Stimulated activated naive CD8-positive, alpha-beta T cell treated with anti-CD3 and anti-CD28 coated beads, Interleukin-15, Interleukin-2, amounts not matched to agents 100 U/mL and 50 U/mL, for 24 hours (primary cell): ENCODE results near the gene GPI.

Experiments
- ATAC-seq: fragments of 150-1000 bp; cut with Tn5 transposase; one replicate; pipeline ENCODE4 v1.10.0; 2021
- DNase-seq: peaks from one replicate; pipeline ENCODE4 v3.0.0; 2021

GPI gene

GRCh38 chr19:34404109-34404909, 39.3 kb downstream of the GPI start, which contains the start of gene PDCD2L:
Gene PDCD2L (plus strand): TSS chr19:34404399. CDS start chr19:34404431, 32 bp downstream.
- ATAC-seq, result peak; percentile 93
- peak; percentile 95 for DNase-seq

GRCh38 chr19:34405892-34406660, 41.1 kb downstream of the GPI start:
- DNase-seq (no peak), ATAC-seq (no peak)

GRCh38 chr19:34408411-34408810, 43.4 kb downstream of the GPI start:
- no peak for ATAC-seq
- DNase-seq, result no peak

GRCh38 chr19:34409189-34410164, 44.5 kb downstream of the GPI start:
- DNase-seq (no peak), ATAC-seq (no peak)

- ATAC-seq (no peak), DNase-seq (no peak)
Observed at GRCh38 chr19:34411216-34411615, 46.2 kb downstream of the GPI start.

- ATAC-seq (no peak), DNase-seq (no peak)
Observed at GRCh38 chr19:34416021-34416545, 51.1 kb downstream of the GPI start.

- DNase-seq (no peak), ATAC-seq (no peak)
Observed at GRCh38 chr19:34418300-34418699, 53.3 kb downstream of the GPI start.

GRCh38 chr19:34426096-34426661, 61.2 kb downstream of the GPI start:
- DNase-seq (no peak), ATAC-seq (no peak)

- ATAC-seq (peak; percentile 44), DNase-seq (no peak)
Observed at GRCh38 chr19:34428549-34429285, 63.7 kb downstream of the GPI start.

GRCh38 chr19:34429553-34429952, 64.6 kb downstream of the GPI start:
- no peak for ATAC-seq
- DNase-seq, result no peak

GRCh38 chr19:34430738-34431625, 66.0 kb downstream of the GPI start:
- peak; percentile 24 for DNase-seq

GRCh38 chr19:34431681-34432402, 66.8 kb downstream of the GPI start:
- ATAC-seq (no peak), DNase-seq (no peak)

More at GRCh38 chr19:34430738-34431625, 66.0 kb downstream of the GPI start:
- peak; percentile 53 for ATAC-seq

GRCh38 chr19:34432797-34433196, 67.8 kb downstream of the GPI start:
- DNase-seq, result no peak
- ATAC-seq, result no peak

GRCh38 chr19:34436716-34437115, 71.7 kb downstream of the GPI start:
- no peak for ATAC-seq

GRCh38 chr19:34448191-34448590, 83.2 kb downstream of the GPI start:
- no peak for DNase-seq
- ATAC-seq, result no peak

More at GRCh38 chr19:34436716-34437115, 71.7 kb downstream of the GPI start:
- no peak for DNase-seq
